ENCODE data around the gene WWP2. TPM values are rescaled to one million over a fixed set of nuclear protein-coding genes. Genes with fewer than 3 reads are reported as not detected.

The WWP2 gene
- total RNA-seq, 4 donors from 2014 or later: 24.8 to 43.0 (median 30.1) TPM

- no peak for TF ChIP-seq CTCF (IDR thresholded peaks at IDR 0.05)
- no peak for DNase-seq (ENCODE audit: low spot score)
- no peak for ATAC-seq (ENCODE audit: low FRiP score)
Measured at GRCh38 chr16:69763599-69763942, 1.4 kb downstream of the WWP2 start.

DNA sequence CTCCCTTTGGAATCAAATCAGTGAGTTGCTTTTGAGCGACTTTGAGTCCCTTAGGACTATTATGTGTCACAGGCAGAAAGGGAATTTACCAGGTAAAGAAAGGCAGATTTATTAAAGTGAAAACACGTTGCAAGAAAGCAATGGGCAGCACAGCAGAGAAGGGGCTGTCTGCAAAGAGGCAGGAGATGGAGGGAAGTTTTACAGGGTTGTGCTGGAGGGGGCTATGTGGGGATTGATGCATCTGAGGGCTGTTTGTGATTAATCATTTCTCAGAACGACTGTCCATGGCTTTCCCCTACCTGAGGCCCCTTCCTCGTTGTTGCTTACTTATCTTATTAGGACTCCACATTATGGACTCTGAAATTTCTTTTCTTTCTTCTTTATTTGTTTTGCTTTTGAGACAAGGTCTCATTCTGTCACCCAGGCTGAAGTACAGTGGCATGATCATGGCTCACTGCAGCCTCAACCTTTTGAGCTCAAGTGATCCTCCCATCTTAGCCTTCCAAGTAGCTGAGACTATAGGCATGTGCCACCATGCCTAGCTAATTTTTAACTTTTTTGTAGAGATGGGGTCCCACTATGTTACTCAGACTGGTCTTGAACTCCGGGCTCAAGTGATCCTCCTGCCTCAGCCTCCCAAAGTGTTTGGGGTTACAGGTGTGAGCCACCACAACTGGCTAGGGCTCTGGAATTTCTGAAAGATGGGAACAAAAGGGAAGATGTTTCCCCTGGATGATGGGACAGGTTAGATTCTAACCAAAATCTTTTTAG, 5.5 kb downstream of the WWP2 start:
- no peak for TF ChIP-seq CTCF (IDR thresholded peaks at IDR 0.05)
- ATAC-seq (ENCODE audit: low FRiP score) (no peak), DNase-seq (ENCODE audit: low spot score) (no peak)

- no peak for DNase-seq (ENCODE audit: low spot score)
- TF ChIP-seq CTCF (IDR thresholded peaks at IDR 0.05): no peak
- ATAC-seq (ENCODE audit: low FRiP score): no peak
Measured at GRCh38 chr16:69768666-69769065, 6.5 kb downstream of the WWP2 start.

DNA sequence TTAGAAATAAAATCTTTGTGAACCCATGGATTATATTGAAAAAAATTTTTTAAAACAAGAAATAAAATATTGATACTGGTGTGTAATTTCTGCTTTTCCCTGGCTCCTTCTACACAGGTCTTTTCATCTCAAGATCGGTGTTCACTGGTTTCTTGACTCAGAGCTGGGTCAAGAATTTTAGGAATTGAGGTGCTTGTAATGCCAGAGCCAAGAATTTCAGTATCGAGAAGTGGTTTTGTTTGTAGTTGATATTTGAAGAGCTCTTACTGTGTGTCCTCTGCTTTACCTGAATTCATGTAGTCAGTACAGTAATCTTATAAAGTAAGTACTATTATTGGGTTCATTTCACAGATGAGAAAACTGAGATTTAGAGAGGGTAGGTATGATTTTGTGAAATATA, 7.3 kb downstream of the WWP2 start:
- no peak for DNase-seq (ENCODE audit: low spot score)
- ATAC-seq (ENCODE audit: low FRiP score): no peak
- TF ChIP-seq CTCF (IDR thresholded peaks at IDR 0.05): no peak

- no peak for DNase-seq (ENCODE audit: low spot score)
- ATAC-seq (ENCODE audit: low FRiP score): no peak
- no peak for TF ChIP-seq CTCF (IDR thresholded peaks at IDR 0.05)
Measured at GRCh38 chr16:69771651-69771967, 9.5 kb downstream of the WWP2 start.

- DNase-seq (ENCODE audit: low spot score) (no peak), ATAC-seq (ENCODE audit: low FRiP score) (no peak)
- TF ChIP-seq CTCF (IDR thresholded peaks at IDR 0.05): no peak
Measured at GRCh38 chr16:69773260-69773947, 11.3 kb downstream of the WWP2 start.

DNA sequence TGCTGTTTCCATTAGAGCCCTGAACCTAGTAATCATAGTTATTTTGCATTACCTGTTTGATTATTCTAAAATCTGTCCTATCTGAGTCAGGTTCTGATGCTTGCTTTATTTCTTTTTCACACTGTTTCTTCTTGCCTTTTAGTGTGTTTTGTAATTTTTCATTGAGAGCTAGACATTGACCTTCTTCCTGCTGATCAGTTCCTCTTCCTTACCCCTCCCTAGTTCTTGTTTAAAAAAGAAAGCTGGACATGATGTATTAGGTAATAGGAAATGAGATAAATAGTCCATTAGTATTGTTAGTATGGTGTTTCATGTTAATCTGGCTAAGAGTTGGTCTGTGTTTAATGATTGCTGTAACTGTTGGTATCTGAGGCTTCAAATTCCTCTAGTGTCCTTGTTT, 13.4 kb downstream of the WWP2 start:
- ATAC-seq (ENCODE audit: low FRiP score) (no peak), DNase-seq (ENCODE audit: low spot score) (no peak)
- TF ChIP-seq CTCF (IDR thresholded peaks at IDR 0.05): no peak

Measured in omental fat pad (tissue), 4 donors.